T-helper 2 cell (primary cell): ENCODE data around the gene ARHGAP26.

ENCODE experiments used
- DNase-seq, 5 experiments: peaks; one replicate each; pipeline versions ENCODE4 v3.0.0 to v3.0.0-alpha.2; 2012 to 2022

The ARHGAP26 gene

GRCh38 chr5:143231973-143232812 lies 462.0 kb downstream of the ARHGAP26 start:
- no peak for DNase-seq

- no peak for DNase-seq
Observed at GRCh38 chr5:143233031-143233430, 462.9 kb downstream of the ARHGAP26 start.

GRCh38 chr5:143234162-143234842 lies 464.1 kb downstream of the ARHGAP26 start:
- DNase-seq: no peak

GRCh38 chr5:143235423-143235822 lies 465.2 kb downstream of the ARHGAP26 start:
- no peak for DNase-seq

- no peak for DNase-seq
Observed at GRCh38 chr5:143236682-143237081, 466.5 kb downstream of the ARHGAP26 start.

GRCh38 chr5:143237664-143238063 lies 467.5 kb downstream of the ARHGAP26 start:
- DNase-seq: no peak

- DNase-seq: no peak
Observed at GRCh38 chr5:143238620-143239019, 468.4 kb downstream of the ARHGAP26 start.

GRCh38 chr5:143239882-143240518 lies 469.8 kb downstream of the ARHGAP26 start:
- no peak for DNase-seq

- no peak for DNase-seq
Observed at GRCh38 chr5:143241892-143242291, 471.7 kb downstream of the ARHGAP26 start.

GRCh38 chr5:143243103-143243502 lies 472.9 kb downstream of the ARHGAP26 start:
- no peak for DNase-seq

- DNase-seq: no peak
Observed at GRCh38 chr5:143244000-143244736, 474.0 kb downstream of the ARHGAP26 start.

- DNase-seq: no peak
Observed at GRCh38 chr5:143244990-143245389, 474.8 kb downstream of the ARHGAP26 start.

- no peak for DNase-seq
Observed at GRCh38 chr5:143245929-143246561, 475.9 kb downstream of the ARHGAP26 start.

GRCh38 chr5:143247134-143247815 lies 477.1 kb downstream of the ARHGAP26 start:
- DNase-seq: no peak

GRCh38 chr5:143248391-143248790 lies 478.2 kb downstream of the ARHGAP26 start:
- no peak for DNase-seq

- no peak for DNase-seq
Observed at GRCh38 chr5:143248822-143249579, 478.8 kb downstream of the ARHGAP26 start.

GRCh38 chr5:143249851-143250250 lies 479.7 kb downstream of the ARHGAP26 start:
- no peak for DNase-seq

- no peak for DNase-seq
Observed at GRCh38 chr5:143251190-143251589, 481.0 kb downstream of the ARHGAP26 start.

- DNase-seq: no peak
Observed at GRCh38 chr5:143251946-143252345, 481.8 kb downstream of the ARHGAP26 start.

GRCh38 chr5:143254819-143255218 lies 484.6 kb downstream of the ARHGAP26 start:
- no peak for DNase-seq
